DND-41 (cell line): Measurements from ENCODE around the gene MAP4K5.

Experiments
- ATAC-seq: fragments of 200-7000 bp; cut with Tn5 transposase; 3 replicates; pipeline ENCODE4 v1.9.1; 2021; ENCODE audit warnings: low read depth; ENCODE audit not compliant: insufficient read depth
- DNase-seq: peaks from one replicate; pipeline ENCODE4 v3.0.0-alpha.2; 2020
- H2AFZ ChIP-seq: 2 replicates; pipeline ENCODE4 v1.6.0; 2012; ENCODE audit warnings: low read depth, low read length
- H3K27ac ChIP-seq: 2 replicates; pipeline ENCODE4 v1.5.1; 2012; ENCODE audit warnings: low read length, inconsistent platforms
- H3K27me3 ChIP-seq: fragments of 200-600 bp; sonication (generic); 2 replicates; pipeline ENCODE4 v1.6.0; 2012; ENCODE audit warnings: low read length, mild to moderate bottlenecking, inconsistent platforms; ENCODE audit not compliant: insufficient read depth, poor library complexity
- H3K36me3 ChIP-seq: 2 replicates; pipeline ENCODE4 v1.5.1; 2012; ENCODE audit warnings: low read length, inconsistent platforms; ENCODE audit not compliant: insufficient read depth
- H3K4me1 ChIP-seq: 2 replicates; pipeline ENCODE4 v1.5.1; 2012; ENCODE audit warnings: mild to moderate bottlenecking, low read length; ENCODE audit not compliant: insufficient read depth
- H3K4me2 ChIP-seq: 2 replicates; pipeline ENCODE4 v1.6.0; 2012; ENCODE audit warnings: mild to moderate bottlenecking, moderate library complexity, low read length, inconsistent platforms; ENCODE audit not compliant: insufficient read depth
- H3K4me3 ChIP-seq, 2 experiments: fragments of 200-600 bp in 1 of 2; shearing (Covaris generic) in 1 of 2; 2 replicates each; pipeline ENCODE4 v1.5.1; 2012 to 2016; ENCODE audit warnings: inconsistent platforms in 2 of 2, low read length in 2 of 2, mild to moderate bottlenecking in 2 of 2, low read depth in 1 of 2, moderate library complexity in 1 of 2
- H3K79me2 ChIP-seq: 2 replicates; pipeline ENCODE4 v1.6.0; 2012; ENCODE audit warnings: low read length, inconsistent platforms; ENCODE audit not compliant: insufficient read depth
- H3K9ac ChIP-seq: 2 replicates; pipeline ENCODE4 v1.6.0; 2012; ENCODE audit warnings: low read depth, mild to moderate bottlenecking, inconsistent platforms, low read length, moderate library complexity
- H3K9me3 ChIP-seq: 2 replicates; pipeline ENCODE4 v1.5.1; 2012; ENCODE audit warnings: low read length, moderate library complexity, mild to moderate bottlenecking, inconsistent platforms; ENCODE audit not compliant: insufficient read depth, severe bottlenecking
- H4K20me1 ChIP-seq: 2 replicates; pipeline ENCODE4 v1.6.0; 2012; ENCODE audit warnings: low read length; ENCODE audit not compliant: insufficient read depth
- CTCF ChIP-seq: IDR thresholded peaks from 2 replicates; pipeline ENCODE4 v1.5.1; 2012; ENCODE audit warnings: borderline replicate concordance, low read length, moderate library complexity, mild to moderate bottlenecking; ENCODE audit not compliant: poor library complexity, severe bottlenecking; ENCODE audit errors: extremely low read depth
- EZH2 ChIP-seq: IDR thresholded peaks from 3 replicates; pipeline ENCODE4 v1.6.1; 2012; ENCODE audit warnings: borderline replicate concordance, low read depth, mild to moderate bottlenecking, moderate library complexity, low read length, inconsistent platforms; ENCODE audit not compliant: severe bottlenecking

Gene MAP4K5

GRCh38 chr14:50380455-50380854 lies 151.9 kb downstream of the MAP4K5 start:
- H3K9ac ChIP-seq: no peak overlapping the region
- no peaks in the 10 kb centered on the region for H3K4me1 ChIP-seq
- DNase-seq (no peak), ATAC-seq (no peak)
- H3K36me3 ChIP-seq: no peaks in the 10 kb centered on the region
- no peaks in the 10 kb centered on the region for H4K20me1 ChIP-seq
- no peaks in the 10 kb centered on the region for H3K27me3 ChIP-seq
- H3K79me2 ChIP-seq: no peaks in the 10 kb centered on the region
- H3K4me3 ChIP-seq: no peak overlapping the region
- no peak for TF ChIP-seq EZH2
- no peak for TF ChIP-seq CTCF
- no peak overlapping the region for H3K27ac ChIP-seq
- H3K9me3 ChIP-seq: no peaks in the 10 kb centered on the region
- no peak overlapping the region for H3K4me2 ChIP-seq
- no peak overlapping the region for H2AFZ ChIP-seq

- ATAC-seq: no peak
- H2AFZ ChIP-seq: no peak overlapping the region
- TF ChIP-seq EZH2 (no peak), CTCF (no peak)
- no peak for DNase-seq
- H3K4me1 ChIP-seq: no peaks in the 10 kb centered on the region
- H3K4me3 ChIP-seq: no peak overlapping the region
- H3K36me3 ChIP-seq: no peaks in the 10 kb centered on the region
- no peaks in the 10 kb centered on the region for H3K79me2 ChIP-seq
- no peak overlapping the region for H3K9ac ChIP-seq
- no peaks in the 10 kb centered on the region for H3K27me3 ChIP-seq
- no peak overlapping the region for H3K27ac ChIP-seq
- no peak overlapping the region for H3K4me2 ChIP-seq
- H4K20me1 ChIP-seq: no peaks in the 10 kb centered on the region
- no peaks in the 10 kb centered on the region for H3K9me3 ChIP-seq
Observed at GRCh38 chr14:50379563-50379962, 152.8 kb downstream of the MAP4K5 start.

GRCh38 chr14:50377550-50378085 lies 154.8 kb downstream of the MAP4K5 start:
- Histone ChIP-seq H3K9ac (no peak overlapping the region), H3K9me3 (no peaks in the 10 kb centered on the region), H3K36me3 (no peaks in the 10 kb centered on the region), H3K27ac (no peak overlapping the region), H3K4me2 (no peak overlapping the region), H3K4me1 (no peaks in the 10 kb centered on the region), H4K20me1 (no peaks in the 10 kb centered on the region), H3K4me3 (no peak overlapping the region), H2AFZ (no peak overlapping the region), H3K27me3 (no peaks in the 10 kb centered on the region), H3K79me2 (no peaks in the 10 kb centered on the region)
- no peak for DNase-seq
- ATAC-seq: no peak
- TF ChIP-seq CTCF: no peak
- no peak for TF ChIP-seq EZH2

- DNase-seq: no peak
- Histone ChIP-seq H3K27me3 (no peaks in the 10 kb centered on the region), H3K9ac (no peak overlapping the region), H3K9me3 (no peaks in the 10 kb centered on the region), H3K4me2 (no peak overlapping the region), H3K4me3 (no peak overlapping the region), H3K27ac (no peak overlapping the region), H3K4me1 (no peaks in the 10 kb centered on the region), H3K79me2 (no peaks in the 10 kb centered on the region), H4K20me1 (no peaks in the 10 kb centered on the region), H2AFZ (no peak overlapping the region), H3K36me3 (no peaks in the 10 kb centered on the region)
- no peak for ATAC-seq
- TF ChIP-seq EZH2: no peak
- TF ChIP-seq CTCF: no peak
Observed at GRCh38 chr14:50375760-50376159, 156.6 kb downstream of the MAP4K5 start.
